ENCODE results near the gene RFFL.

DNA sequence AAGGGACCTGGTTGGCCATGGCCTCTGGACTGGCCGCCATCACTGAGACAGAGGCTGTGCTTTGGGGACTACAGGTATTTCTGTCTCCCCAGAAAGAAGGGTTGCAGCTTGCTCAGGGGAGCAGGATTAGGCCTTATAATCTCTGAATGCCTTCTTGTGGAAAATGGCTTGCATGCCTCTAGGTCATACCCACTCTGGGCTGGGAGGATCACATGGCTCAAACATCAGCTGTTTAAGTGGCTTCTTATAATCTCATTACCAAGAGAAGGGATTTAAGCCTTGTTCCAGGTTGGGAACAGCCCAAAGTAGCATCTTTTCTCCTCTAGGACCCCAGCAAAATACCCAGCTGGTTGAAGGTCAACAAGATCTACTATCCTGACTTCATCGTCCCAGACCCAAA lies 64.1 kb downstream of the RFFL start:
- TF ChIP-seq, protein P1, sequence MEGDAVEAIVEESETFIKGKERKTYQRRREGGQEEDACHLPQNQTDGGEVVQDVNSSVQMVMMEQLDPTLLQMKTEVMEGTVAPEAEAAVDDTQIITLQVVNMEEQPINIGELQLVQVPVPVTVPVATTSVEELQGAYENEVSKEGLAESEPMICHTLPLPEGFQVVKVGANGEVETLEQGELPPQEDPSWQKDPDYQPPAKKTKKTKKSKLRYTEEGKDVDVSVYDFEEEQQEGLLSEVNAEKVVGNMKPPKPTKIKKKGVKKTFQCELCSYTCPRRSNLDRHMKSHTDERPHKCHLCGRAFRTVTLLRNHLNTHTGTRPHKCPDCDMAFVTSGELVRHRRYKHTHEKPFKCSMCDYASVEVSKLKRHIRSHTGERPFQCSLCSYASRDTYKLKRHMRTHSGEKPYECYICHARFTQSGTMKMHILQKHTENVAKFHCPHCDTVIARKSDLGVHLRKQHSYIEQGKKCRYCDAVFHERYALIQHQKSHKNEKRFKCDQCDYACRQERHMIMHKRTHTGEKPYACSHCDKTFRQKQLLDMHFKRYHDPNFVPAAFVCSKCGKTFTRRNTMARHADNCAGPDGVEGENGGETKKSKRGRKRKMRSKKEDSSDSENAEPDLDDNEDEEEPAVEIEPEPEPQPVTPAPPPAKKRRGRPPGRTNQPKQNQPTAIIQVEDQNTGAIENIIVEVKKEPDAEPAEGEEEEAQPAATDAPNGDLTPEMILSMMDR (conservative IDR thresholded peaks at IDR 0.05; ENCODE audit: low read depth, low read length) = no peak
- TF ChIP-seq EZH2 (IDR thresholded peaks at IDR 0.05; ENCODE audit: low read length, unreplicated experiment) (no peak), EZH2phosphoT487 (IDR thresholded peaks at IDR 0.05; ENCODE audit: borderline replicate concordance, low read length) (no peak)

All from PC-3 (cell line).